ENCODE data around the gene ADGB.

Gene ADGB

DNA sequence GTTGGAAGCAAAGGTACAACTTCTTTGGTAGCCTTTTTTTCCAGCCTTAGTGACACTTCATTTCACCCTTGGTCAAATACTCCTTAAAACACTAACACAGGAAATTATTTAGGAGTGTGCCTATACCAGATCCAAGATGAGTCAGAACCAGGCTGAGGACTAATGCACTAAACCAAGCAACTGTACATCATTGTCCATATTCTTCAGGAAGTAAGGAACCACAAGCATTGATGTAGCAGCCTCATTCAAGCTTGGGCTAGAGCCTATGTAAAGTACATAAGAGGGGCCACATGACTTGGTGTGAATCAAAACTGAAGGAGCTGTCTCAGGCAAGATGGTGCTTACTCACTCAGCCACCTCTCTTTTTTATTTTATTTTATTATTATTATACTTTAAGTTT is 20.7 kb upstream of the ADGB start:
- H3K4me3 ChIP-seq (ENCODE audit: low read length): no peak overlapping the region

DNA sequence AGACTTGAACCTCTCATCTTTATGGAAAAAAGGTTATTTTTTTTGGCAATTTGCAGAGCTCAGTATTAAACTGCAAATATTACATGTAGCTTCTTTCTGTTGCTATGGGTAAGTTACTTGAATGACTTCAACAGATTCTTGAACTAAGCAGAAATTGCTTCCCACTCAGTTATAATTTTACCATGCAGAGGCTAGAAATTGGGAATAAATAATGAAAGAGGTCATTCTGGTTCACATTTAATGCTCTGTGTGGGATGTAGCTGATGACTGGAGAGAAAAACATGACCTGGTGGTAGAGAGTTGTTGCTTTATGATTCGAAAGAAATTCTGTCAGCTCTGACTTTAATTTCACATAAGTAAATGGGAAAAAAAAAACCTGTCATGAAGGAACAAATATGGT is 16.8 kb upstream of the ADGB start:
- no peak for DNase-seq (ENCODE audit: low read depth)
- no peak overlapping the region for H3K4me3 ChIP-seq (ENCODE audit: low read length)
- TF ChIP-seq, protein P1, sequence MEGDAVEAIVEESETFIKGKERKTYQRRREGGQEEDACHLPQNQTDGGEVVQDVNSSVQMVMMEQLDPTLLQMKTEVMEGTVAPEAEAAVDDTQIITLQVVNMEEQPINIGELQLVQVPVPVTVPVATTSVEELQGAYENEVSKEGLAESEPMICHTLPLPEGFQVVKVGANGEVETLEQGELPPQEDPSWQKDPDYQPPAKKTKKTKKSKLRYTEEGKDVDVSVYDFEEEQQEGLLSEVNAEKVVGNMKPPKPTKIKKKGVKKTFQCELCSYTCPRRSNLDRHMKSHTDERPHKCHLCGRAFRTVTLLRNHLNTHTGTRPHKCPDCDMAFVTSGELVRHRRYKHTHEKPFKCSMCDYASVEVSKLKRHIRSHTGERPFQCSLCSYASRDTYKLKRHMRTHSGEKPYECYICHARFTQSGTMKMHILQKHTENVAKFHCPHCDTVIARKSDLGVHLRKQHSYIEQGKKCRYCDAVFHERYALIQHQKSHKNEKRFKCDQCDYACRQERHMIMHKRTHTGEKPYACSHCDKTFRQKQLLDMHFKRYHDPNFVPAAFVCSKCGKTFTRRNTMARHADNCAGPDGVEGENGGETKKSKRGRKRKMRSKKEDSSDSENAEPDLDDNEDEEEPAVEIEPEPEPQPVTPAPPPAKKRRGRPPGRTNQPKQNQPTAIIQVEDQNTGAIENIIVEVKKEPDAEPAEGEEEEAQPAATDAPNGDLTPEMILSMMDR (IDR thresholded peaks at IDR 0.05; ENCODE audit: insufficient read depth, low read depth, low read length, missing control alignments): no peak

More for the DNA sequence above, 20.7 kb upstream of the ADGB start:
- TF ChIP-seq, protein P1 (IDR thresholded peaks at IDR 0.05; ENCODE audit: insufficient read depth, low read depth, low read length, missing control alignments): no peak
- peak; percentile 68 for DNase-seq (ENCODE audit: low read depth)

DNA sequence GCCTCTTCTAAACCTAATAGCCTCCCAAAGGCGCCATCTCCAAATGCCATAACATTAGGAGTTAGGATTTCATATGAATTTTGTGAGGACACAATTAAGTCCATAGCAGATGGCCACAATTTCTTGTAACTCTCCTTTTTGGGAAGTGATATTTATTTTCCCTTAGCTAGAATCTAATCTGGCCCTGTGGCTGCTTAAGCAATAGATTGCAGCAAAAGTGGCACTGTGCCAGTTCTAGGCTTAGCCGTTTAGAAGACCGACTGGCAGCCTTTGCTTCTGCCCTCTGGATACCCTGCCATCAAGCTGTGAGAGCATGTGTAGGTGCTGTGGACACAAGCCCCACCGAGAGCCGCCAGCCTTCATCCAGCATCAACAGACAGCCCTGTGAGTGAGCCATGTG is 15.9 kb upstream of the ADGB start:
- no peak overlapping the region for H3K4me3 ChIP-seq (ENCODE audit: low read length)
- peak; percentile 41 for DNase-seq (ENCODE audit: low read depth)
- TF ChIP-seq, protein P1 (IDR thresholded peaks at IDR 0.05; ENCODE audit: insufficient read depth, low read depth, low read length, missing control alignments): no peak

DNA sequence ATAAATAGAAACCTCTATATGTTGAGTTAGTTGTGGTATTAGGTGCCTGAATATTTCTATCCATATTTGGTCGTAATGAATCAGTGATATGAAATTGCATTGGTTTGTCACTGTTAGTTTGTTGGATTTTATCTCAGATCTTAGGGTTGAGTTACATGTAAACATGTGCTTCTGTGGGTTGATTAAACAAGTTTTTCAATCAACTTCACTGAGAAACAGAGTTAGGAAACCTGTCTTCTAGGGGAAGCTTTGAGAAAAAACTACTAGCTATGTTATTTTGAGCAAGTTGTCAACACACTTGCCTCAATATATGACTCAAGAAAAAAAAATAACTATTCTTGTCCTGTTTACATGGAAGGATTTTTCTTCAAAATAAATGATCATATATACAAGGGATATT is 14.8 kb upstream of the ADGB start:
- DNase-seq (ENCODE audit: low read depth): no peak
- TF ChIP-seq, protein P1 (IDR thresholded peaks at IDR 0.05; ENCODE audit: insufficient read depth, low read depth, low read length, missing control alignments): no peak
- H3K4me3 ChIP-seq (ENCODE audit: low read length): no peak overlapping the region

DNA sequence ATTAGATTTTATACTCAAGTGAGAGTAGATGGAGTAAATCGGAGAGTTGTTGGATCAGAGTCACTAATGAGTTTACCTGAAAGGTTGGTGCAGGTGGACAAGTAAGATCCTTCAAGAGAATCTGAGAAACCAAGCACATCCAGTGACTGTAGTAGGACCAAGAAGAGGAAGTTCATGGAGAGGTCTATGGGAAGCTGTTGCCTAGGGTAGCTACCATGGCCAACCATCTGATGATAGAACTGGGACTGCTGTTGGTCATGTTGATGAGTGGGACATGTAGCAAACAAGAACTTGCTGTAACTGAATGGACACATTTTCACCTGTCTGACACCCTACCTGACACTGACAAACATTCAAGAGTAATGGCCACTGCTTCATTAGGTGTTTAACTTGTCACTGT is 11.3 kb upstream of the ADGB start:
- TF ChIP-seq, protein P1 (IDR thresholded peaks at IDR 0.05; ENCODE audit: insufficient read depth, low read depth, low read length, missing control alignments): no peak
- DNase-seq (ENCODE audit: low read depth): no peak
- H3K4me3 ChIP-seq (ENCODE audit: low read length): no peak overlapping the region

DNA sequence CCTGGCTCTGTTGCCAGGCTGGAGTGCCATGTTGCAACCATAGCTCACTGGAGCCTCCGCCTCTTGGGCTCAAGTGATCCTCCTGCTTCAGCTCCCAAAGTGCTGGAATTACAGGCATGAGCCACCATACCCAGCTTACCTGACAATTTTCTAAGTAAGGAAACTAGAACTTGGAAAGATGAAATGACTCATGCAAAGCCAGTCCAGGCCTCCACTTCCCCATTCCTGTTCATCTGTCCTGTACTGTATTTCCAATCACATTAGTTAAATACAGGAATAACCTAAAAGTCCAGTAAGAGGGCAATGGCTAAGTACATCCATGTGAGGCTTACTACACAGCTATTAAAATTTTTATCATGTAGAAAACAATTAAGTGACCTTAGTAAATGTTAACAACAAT is 8.3 kb upstream of the ADGB start:
- H3K4me3 ChIP-seq (ENCODE audit: low read length): no peak overlapping the region
- TF ChIP-seq, protein P1 (IDR thresholded peaks at IDR 0.05; ENCODE audit: insufficient read depth, low read depth, low read length, missing control alignments): no peak
- DNase-seq (ENCODE audit: low read depth): peak; percentile 51

DNA sequence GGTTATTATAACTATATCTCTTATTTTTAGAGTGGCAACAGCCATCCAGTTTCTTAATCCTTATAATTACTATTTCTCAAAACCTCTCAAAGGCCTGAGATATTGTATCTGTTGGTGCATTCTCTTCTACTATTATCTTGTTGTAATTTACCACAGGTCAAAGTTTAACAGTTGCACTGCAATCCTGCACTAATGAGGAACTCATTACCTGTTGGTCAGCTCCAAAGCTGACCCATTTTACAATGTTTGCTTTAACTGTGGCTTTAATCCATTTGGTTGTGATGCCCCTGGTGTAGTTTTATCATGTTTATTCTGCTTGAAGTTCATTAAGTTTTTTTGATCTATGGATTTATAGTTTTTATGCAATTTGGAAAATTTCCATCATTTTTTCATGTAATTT is 6.3 kb upstream of the ADGB start:
- TF ChIP-seq, protein P1 (IDR thresholded peaks at IDR 0.05; ENCODE audit: insufficient read depth, low read depth, low read length, missing control alignments): no peak
- no peak for DNase-seq (ENCODE audit: low read depth)
- H3K4me3 ChIP-seq (ENCODE audit: low read length): no peak overlapping the region

Measured in epithelial cell of esophagus (primary cell).